ENCODE data around the gene ACBD4.

The ACBD4 gene

DNA sequence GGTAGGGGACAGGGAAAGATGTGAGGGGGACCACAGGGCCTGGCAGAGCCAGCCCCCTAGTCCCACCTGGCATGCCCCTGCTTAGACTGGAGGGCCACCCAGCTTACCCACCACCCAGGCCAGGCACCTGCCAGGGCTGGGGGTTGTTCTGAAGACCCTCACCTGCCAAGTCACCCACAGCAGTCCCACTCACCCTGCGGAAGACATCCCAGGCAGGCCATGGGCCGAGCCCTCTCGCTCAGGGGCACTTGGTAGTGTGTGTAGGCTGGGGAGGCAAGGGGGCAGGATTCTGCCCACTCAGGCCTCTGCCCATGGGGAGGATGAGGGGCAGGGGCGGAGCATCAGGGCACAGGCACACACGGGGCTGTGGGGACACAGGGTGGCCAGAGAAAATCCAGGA is 7.2 kb upstream of the ACBD4 start:
- H3K4me3 ChIP-seq, result no peak overlapping the region
- DNase-seq (ENCODE audit: low read depth, low spot score), result no peak
- H3K9ac ChIP-seq (ENCODE audit: insufficient read length), result no peak overlapping the region
- no peak for TF ChIP-seq EZH2 (IDR thresholded peaks at IDR 0.05)
- no peak for TF ChIP-seq POLR2AphosphoS5 (IDR thresholded peaks at IDR 0.05; ENCODE audit: borderline replicate concordance, low read depth, low read length)
- no peak for TF ChIP-seq FOXP2 (optimal IDR thresholded peaks at IDR 0.05; ENCODE audit: control extremely low read depth, extremely low read length, insufficient read depth)
- H3K27ac ChIP-seq, result no peak overlapping the region
- H3K9me3 ChIP-seq (ENCODE audit: low read depth, low read length), result no peaks in the 10 kb centered on the region
- no peaks in the 10 kb centered on the region for H3K36me3 ChIP-seq (ENCODE audit: insufficient read depth, low read length)

DNA sequence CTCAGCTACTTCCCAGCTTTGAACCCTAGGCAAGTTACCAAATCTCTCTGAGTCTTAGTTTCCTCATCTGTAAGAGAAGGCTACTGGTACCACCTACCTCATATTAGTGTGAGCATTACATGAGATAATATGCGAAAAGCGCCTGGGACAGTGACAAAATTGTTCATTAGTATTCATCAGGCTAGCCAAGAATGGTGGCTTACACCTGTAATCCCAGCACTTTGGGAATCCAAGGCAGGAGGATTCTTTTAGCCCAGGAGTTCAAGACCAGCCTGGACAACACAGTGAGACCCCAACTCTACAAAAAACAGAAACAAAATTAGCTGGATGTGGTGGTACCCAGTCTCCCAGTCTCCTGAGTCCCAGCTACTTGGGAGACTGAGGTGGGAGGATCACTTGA is 6.5 kb upstream of the ACBD4 start:
- TF ChIP-seq POLR2AphosphoS5 (IDR thresholded peaks at IDR 0.05; ENCODE audit: borderline replicate concordance, low read depth, low read length) (no peak), FOXP2 (optimal IDR thresholded peaks at IDR 0.05; ENCODE audit: control extremely low read depth, extremely low read length, insufficient read depth) (no peak), EZH2 (IDR thresholded peaks at IDR 0.05) (no peak)
- Histone ChIP-seq H3K36me3 (ENCODE audit: insufficient read depth, low read length) (no peaks in the 10 kb centered on the region), H3K9me3 (ENCODE audit: low read depth, low read length) (no peaks in the 10 kb centered on the region), H3K9ac (ENCODE audit: insufficient read length) (no peak overlapping the region), H3K4me3 (no peak overlapping the region), H3K27ac (no peak overlapping the region)
- no peak for DNase-seq (ENCODE audit: low read depth, low spot score)

DNA sequence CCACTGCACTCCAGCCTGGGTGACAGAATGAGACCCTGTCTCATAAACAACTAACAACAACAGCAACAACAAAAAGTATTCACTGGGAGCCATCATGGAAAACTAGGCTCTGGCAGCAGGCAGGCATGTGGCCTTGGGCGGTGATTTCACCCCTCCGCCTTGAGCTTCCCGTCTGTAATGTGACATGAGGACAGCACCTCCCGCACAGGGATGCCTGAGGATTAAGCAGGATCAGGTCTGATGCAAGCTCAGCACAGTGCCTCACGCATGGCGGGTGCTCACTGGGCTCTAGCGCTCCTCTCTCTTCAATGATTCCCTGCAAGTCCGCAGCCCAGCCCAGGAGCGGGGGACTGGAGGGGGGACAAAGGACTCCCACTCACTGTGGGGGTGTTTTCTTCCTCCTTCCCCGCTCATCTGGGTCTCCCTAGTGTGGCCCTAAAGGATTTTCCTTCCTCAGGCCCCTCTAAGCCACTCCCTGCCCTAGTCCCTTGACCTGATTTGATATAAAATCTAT is 6.0 kb upstream of the ACBD4 start:
- TF ChIP-seq EZH2 (IDR thresholded peaks at IDR 0.05), result no peak
- TF ChIP-seq FOXP2 (optimal IDR thresholded peaks at IDR 0.05; ENCODE audit: control extremely low read depth, extremely low read length, insufficient read depth), result no peak
- Histone ChIP-seq H3K9me3 (ENCODE audit: low read depth, low read length) (no peaks in the 10 kb centered on the region), H3K27ac (no peak overlapping the region), H3K4me3 (no peak overlapping the region), H3K9ac (ENCODE audit: insufficient read length) (no peak overlapping the region), H3K36me3 (ENCODE audit: insufficient read depth, low read length) (no peaks in the 10 kb centered on the region)
- DNase-seq (ENCODE audit: low read depth, low spot score), result no peak

DNA sequence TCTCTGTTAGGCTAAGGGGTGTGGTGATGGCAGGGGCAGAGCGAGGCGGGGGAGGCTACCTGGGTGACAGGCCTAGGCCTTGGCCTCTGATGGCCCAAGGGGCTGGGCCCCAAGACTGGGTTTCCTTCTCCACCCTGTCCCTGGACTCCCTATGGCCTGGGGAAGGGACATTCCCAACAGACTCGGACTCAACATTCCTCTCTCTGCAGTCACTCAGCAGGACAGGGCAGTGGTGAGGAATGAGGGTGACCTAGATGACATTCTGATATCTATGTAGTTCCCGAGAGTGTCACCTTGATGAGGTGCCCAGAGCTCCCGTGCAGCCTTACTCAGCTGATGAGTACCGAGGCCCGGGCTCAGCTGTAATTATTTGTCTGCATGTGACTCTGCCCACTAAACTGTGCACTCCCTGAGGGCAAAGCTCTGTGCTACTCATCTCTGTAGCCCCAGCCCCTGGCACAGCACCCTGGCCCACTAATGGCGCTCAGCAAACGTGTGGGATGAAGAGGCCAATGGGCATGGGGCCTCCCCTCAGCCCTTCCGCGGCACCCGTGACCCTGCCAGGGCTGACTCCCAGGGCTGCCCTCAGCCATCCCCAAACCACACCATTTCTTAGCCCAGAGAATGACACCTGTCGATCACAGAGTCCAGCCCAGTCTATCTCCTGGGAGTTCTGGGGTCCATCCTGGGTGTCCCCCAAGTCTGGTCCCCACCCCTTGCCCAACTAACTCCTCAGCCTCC is 5.4 kb upstream of the ACBD4 start:
- no peaks in the 10 kb centered on the region for H3K36me3 ChIP-seq (ENCODE audit: insufficient read depth, low read length)
- TF ChIP-seq EZH2 (IDR thresholded peaks at IDR 0.05), result no peak
- no peak for TF ChIP-seq POLR2AphosphoS5 (IDR thresholded peaks at IDR 0.05; ENCODE audit: borderline replicate concordance, low read depth, low read length)
- TF ChIP-seq FOXP2 (optimal IDR thresholded peaks at IDR 0.05; ENCODE audit: control extremely low read depth, extremely low read length, insufficient read depth), result no peak
- no peak for DNase-seq (ENCODE audit: low read depth, low spot score)
- H3K9me3 ChIP-seq (ENCODE audit: low read depth, low read length), result no peaks in the 10 kb centered on the region
- no peak overlapping the region for H3K4me3 ChIP-seq
- no peak overlapping the region for H3K9ac ChIP-seq (ENCODE audit: insufficient read length)
- no peak overlapping the region for H3K27ac ChIP-seq

DNA sequence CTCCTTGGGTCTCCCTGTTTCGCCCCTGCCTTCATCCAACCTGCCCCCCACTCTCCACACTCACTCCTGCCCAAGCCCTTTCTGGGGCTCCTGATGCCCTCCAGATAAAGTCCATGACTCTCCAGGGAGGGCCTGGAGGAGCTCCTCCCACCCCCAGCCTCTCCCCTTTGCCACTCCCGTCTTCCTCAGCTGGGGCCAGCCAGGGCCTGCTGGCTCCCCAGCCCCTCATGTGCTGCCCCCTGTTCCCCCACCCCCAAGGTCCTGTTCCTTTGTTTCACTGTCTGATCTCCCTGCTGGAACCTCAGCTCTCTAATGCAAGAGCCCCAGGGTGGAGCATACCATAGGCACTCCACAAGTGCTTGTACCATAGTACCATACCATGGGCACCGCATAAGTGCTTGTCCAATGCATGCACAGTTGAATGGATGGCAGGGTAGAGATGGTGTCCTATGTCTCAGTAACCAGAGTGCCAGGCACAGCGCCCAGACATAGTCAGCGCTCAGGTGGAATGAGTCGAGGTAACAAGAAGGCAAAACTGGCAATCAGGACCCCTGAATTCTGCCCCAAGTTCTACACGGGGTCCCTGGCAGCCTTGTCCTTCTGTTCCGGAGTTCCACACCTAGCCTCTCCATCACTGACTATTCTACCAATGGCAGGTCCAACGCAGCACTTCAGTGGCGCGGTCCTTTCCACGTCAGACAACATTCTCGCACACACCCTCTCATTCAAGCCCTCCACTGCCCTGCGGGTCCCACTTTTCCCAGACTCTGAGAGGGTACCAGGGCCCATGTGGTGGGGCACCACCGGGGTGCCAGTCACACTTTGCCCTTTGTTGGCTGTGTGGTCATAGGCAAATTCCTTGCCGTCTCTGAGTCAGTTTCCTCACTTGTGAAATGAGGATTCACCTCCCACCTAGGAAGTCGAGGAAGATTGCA is 4.5 kb upstream of the ACBD4 start:
- no peak for DNase-seq (ENCODE audit: low read depth, low spot score)
- Histone ChIP-seq H3K36me3 (ENCODE audit: insufficient read depth, low read length) (no peaks in the 10 kb centered on the region), H3K4me3 (no peak overlapping the region), H3K9ac (ENCODE audit: insufficient read length) (no peak overlapping the region), H3K9me3 (ENCODE audit: low read depth, low read length) (no peaks in the 10 kb centered on the region), H3K27ac (no peak overlapping the region)
- TF ChIP-seq FOXP2 (optimal IDR thresholded peaks at IDR 0.05; ENCODE audit: control extremely low read depth, extremely low read length, insufficient read depth) (no peak), POLR2AphosphoS5 (IDR thresholded peaks at IDR 0.05; ENCODE audit: borderline replicate concordance, low read depth, low read length) (no peak), EZH2 (IDR thresholded peaks at IDR 0.05) (no peak)

DNA sequence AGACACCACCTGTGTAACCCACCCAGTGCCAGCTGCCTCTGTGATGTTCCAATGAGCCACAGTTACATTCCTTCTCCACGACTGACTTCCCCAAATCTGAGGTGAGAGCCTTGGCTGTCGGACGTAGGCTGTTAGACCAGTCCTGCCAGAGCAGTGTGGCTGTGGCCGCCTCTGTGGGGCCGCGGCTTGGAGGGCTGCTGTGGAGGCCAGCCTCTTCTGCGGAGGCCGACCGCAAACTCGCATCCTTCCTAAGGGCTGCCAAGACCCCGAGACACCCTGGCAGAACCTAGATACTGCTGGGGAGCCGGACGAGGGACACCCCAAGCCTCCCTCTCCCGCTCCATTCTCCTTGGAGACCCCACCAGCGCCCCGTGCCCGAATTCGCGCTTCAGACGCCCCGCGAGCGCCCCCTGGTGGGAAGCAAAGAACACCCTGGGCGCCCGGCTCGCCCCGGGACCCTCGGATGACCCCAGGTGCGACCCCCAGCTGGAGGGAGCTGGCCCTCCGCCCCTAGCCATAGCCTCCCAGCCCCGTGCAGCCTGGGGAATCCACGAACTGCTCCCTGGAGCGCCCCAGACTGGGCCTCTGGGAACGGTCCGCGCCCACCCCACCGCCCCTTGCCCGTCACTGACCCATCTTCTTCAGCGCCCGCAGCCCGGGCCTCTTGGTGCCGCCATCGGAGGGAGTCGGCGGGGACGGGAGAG is 3.7 kb upstream of the ACBD4 start:
- Histone ChIP-seq H3K36me3 (ENCODE audit: insufficient read depth, low read length) (no peaks in the 10 kb centered on the region), H3K9me3 (ENCODE audit: low read depth, low read length) (no peaks in the 10 kb centered on the region), H3K27ac (no peak overlapping the region), H3K9ac (ENCODE audit: insufficient read length) (peak overlapping the region; percentile 70), H3K4me3 (peak overlapping the region; percentile 94)
- TF ChIP-seq EZH2 (IDR thresholded peaks at IDR 0.05) (no peak), FOXP2 (optimal IDR thresholded peaks at IDR 0.05; ENCODE audit: control extremely low read depth, extremely low read length, insufficient read depth) (no peak), POLR2AphosphoS5 (IDR thresholded peaks at IDR 0.05; ENCODE audit: borderline replicate concordance, low read depth, low read length) (no peak)
- DNase-seq (ENCODE audit: low read depth, low spot score), result no peak

DNA sequence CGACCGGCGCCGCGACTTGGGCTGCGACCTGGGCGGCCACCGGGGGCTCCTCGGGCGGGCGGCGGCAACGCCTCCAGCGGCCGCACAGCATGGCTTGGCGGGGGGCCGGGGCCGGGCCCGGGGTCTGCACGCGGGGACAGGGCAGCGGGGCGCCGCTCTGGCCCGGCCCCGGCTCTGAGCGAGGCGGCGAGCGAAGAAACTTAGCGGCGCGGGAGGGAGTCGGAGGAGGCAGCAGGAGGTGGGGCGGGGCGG is 3.2 kb upstream of the ACBD4 start, which contains the start of gene PLCD3:
Gene PLCD3 (minus strand): TSS at position 196 of the 252 bp plus-strand sequence. CDS start 105 bp downstream, at position 91.
- TF ChIP-seq FOXP2 (optimal IDR thresholded peaks at IDR 0.05; ENCODE audit: control extremely low read depth, extremely low read length, insufficient read depth) (no peak), EZH2 (IDR thresholded peaks at IDR 0.05) (no peak), POLR2AphosphoS5 (IDR thresholded peaks at IDR 0.05; ENCODE audit: borderline replicate concordance, low read depth, low read length) (no peak)
- DNase-seq (ENCODE audit: low read depth, low spot score), result no peak
- Histone ChIP-seq H3K4me3 (peak within 1 kb of the TSS; percentile 94), H3K36me3 (ENCODE audit: insufficient read depth, low read length) (no peaks in the 10 kb centered on the region), H3K27ac (no peak within 1 kb of the TSS), H3K9me3 (ENCODE audit: low read depth, low read length) (no peaks in the 10 kb centered on the region), H3K9ac (ENCODE audit: insufficient read length) (peak within 1 kb of the TSS; percentile 73)
